Measurements from ENCODE around the gene HIF3A. TPM values are rescaled to one million over a fixed set of nuclear protein-coding genes. Genes with fewer than 3 reads are reported as not detected.
"Not testable (repeated sequence)": the region's sequence is repeated elsewhere in the genome, so short reads cannot be mapped to it uniquely, and the experiment has no call there.

The HIF3A gene
- 10 to 100 TPM; 12.3 to 27.3 TPM for polyA plus RNA-seq

DNA sequence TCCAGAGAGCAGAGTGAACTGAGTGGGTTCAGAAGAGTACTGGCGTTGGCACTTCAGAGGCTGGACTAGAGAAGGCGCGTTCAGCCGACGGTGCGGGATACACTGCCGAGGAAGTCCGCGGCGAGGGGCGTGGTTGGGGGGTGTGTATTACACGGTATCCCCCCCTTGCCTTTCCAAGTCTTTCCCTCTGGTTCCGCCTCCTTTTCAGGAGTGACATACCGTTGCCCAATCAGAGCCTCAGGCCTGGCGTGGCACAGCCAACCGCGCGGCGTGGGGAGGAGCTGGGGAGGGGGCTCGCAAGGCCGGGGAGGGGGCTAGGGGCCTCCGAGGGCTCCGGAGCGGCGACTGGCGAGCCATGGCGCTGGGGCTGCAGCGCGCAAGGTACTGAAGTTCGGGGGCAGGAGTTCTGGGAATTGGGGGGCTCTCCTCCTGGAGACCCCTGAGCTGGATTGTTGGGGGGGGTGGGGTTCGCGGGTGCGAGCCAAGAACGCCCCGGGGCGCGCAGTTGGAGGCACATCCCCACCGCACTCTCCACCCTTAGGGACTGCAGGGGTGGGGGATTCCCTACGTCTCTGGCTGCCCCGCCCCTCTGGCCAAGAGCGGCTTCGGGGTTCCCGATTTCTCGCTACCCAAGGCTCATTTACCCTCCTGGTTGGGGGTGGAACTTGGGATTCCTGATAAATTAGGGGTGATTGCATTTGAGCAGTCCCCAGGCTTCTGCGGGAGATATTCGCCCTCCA lies at the start of gene HIF3A:
Gene HIF3A, plus strand, starts transcription at position 321 of the 740 bp plus-strand sequence. Its CDS starts 35 bp downstream, at position 356.
- Histone ChIP-seq H3K36me3 (ENCODE audit: control insufficient read depth in 2 of 2, insufficient read depth in 2 of 2, low read length in 1 of 2) (no peaks in the 10 kb centered on the region), H3K9me3 (ENCODE audit: control insufficient read depth in 2 of 2, insufficient read depth in 1 of 2, low read depth in 1 of 2, low read length in 1 of 2) (no peaks in the 10 kb centered on the region), H3K27ac (ENCODE audit: low read depth in 2 of 2, low read length in 1 of 2) (peak within 1 kb of the TSS; percentile 87 to 93), H3K4me3 (ENCODE audit: low read depth in 1 of 2, low read length in 2 of 2) (no peak within 1 kb of the TSS), H3K27me3 (ENCODE audit: control insufficient read depth in 1 of 2, insufficient read depth in 2 of 2, low read length in 2 of 2) (no peaks in the 10 kb centered on the region), H3K4me1 (ENCODE audit: control insufficient read depth in 2 of 2, insufficient read depth in 2 of 2, low read length in 1 of 2) (peaks cover 2 to 5% of the 10 kb centered on the region in 2 donors)
- WGBS, 2 donors: 6 to 10% methylated on average over 45 to 46 of the region's 46 CpGs

DNA sequence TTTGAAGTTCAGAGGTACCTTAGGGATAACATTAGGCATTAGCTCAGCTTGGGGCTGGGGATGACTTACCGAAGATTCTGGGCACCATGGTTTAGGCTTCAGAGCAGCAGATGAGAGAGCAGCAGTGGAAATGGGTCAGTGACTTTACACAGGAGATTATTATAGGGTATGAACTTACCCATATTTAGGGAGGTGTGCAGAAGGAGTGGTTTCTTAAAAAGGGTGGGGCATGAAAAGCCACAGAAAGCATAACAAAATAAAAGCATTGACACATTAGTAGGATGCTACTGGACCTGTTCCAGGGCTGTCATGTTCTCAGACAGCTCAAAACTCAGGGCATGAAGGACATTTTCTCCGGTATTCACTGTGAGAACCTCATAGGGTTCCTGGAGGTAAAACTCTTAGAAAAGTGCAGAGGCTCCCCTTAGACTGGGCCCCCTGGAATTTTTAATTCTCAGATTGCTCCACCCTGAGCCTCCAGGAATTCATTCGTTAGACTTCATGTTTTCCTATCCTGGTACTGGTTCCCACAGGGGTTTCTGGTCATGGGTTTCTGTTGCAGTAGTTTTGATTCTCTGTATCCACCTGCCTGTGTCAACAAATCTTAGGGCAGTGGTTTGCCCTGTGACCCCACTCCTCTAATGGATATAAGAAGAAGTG lies 46.6 kb upstream of the HIF3A start:
- Histone ChIP-seq H3K27me3 (ENCODE audit: control insufficient read depth in 1 of 2, insufficient read depth in 2 of 2, low read length in 2 of 2) (peaks cover 0 to 2% of the 10 kb centered on the region in 2 donors), H3K36me3 (ENCODE audit: control insufficient read depth in 2 of 2, insufficient read depth in 2 of 2, low read length in 1 of 2) (no peaks in the 10 kb centered on the region), H3K4me1 (ENCODE audit: control insufficient read depth in 2 of 2, insufficient read depth in 2 of 2, low read length in 1 of 2) (no peaks in the 10 kb centered on the region), H3K4me3 (ENCODE audit: low read depth in 1 of 2, low read length in 2 of 2) (no peak overlapping the region), H3K9me3 (ENCODE audit: control insufficient read depth in 2 of 2, insufficient read depth in 1 of 2, low read depth in 1 of 2, low read length in 1 of 2) (no peaks in the 10 kb centered on the region), H3K27ac (ENCODE audit: low read depth in 2 of 2, low read length in 1 of 2) (peak overlapping the region in 1 of 2 donors; percentile 52)
- WGBS, 2 donors: 44 to 47% methylated on average over 3 of the region's 3 CpGs

DNA sequence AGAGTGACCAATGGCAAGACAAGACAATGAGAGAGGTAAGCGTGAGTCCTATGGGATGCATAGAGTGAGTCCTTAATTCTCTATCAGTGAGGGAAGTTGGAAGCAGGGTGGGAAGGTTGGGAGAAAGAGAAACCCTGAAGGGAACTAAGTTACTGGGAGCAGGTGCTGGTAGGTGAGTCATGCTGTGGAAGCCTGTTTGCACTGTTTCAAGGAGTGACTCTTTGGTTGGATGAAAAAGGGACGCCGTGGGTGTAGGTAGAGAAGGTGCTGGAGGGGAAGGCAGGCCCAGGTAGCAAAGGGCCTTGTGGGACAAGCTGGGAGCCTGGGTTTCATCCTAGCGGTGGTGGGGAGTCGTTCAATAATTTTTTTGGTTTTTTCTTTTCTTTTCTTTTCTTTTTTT lies 45.4 kb upstream of the HIF3A start:
- no peaks in the 10 kb centered on the region for H3K36me3 ChIP-seq (ENCODE audit: control insufficient read depth in 2 of 2, insufficient read depth in 2 of 2, low read length in 1 of 2)
- no peak overlapping the region for H3K4me3 ChIP-seq (ENCODE audit: low read depth in 1 of 2, low read length in 2 of 2)
- WGBS, 2 donors: 43 to 58% methylated on average over 5 of the region's 5 CpGs
- H3K4me1 ChIP-seq (ENCODE audit: control insufficient read depth in 2 of 2, insufficient read depth in 2 of 2, low read length in 1 of 2): no peaks in the 10 kb centered on the region
- H3K27me3 ChIP-seq (ENCODE audit: control insufficient read depth in 1 of 2, insufficient read depth in 2 of 2, low read length in 2 of 2): peaks cover 0 to 2% of the 10 kb centered on the region in 2 donors
- H3K9me3 ChIP-seq (ENCODE audit: control insufficient read depth in 2 of 2, insufficient read depth in 1 of 2, low read depth in 1 of 2, low read length in 1 of 2): no peaks in the 10 kb centered on the region
- peak overlapping the region; percentile 12 to 52 for H3K27ac ChIP-seq (ENCODE audit: low read depth in 2 of 2, low read length in 1 of 2)

DNA sequence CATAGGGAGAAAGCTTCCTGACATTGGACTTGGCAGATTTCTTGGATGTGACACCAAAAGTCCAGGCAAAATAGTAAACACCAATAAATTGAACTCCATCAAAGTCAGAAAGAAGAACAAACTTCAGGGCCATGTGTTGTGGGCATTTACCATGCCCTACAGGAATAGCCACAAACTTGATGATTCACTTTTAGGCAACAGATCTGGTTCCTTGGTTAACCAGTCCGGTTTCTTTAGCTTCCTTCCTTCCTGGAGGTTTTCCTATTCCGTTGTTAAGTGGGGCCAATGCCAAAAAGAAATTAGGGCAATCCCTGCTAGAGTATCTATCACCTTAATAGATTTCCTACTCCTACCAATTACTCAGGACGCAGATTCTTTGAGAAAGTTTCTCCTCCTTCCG lies 42.1 kb upstream of the HIF3A start:
- H3K4me1 ChIP-seq (ENCODE audit: control insufficient read depth in 2 of 2, insufficient read depth in 2 of 2, low read length in 1 of 2): no peaks in the 10 kb centered on the region
- H3K27ac ChIP-seq (ENCODE audit: low read depth in 2 of 2, low read length in 1 of 2): no peak overlapping the region
- WGBS, 2 donors: 55 to 60% methylated on average over 4 of the region's 4 CpGs
- no peaks in the 10 kb centered on the region for H3K36me3 ChIP-seq (ENCODE audit: control insufficient read depth in 2 of 2, insufficient read depth in 2 of 2, low read length in 1 of 2)
- H3K9me3 ChIP-seq (ENCODE audit: control insufficient read depth in 2 of 2, insufficient read depth in 1 of 2, low read depth in 1 of 2, low read length in 1 of 2): no peaks in the 10 kb centered on the region
- H3K27me3 ChIP-seq (ENCODE audit: control insufficient read depth in 1 of 2, insufficient read depth in 2 of 2, low read length in 2 of 2): no peaks in the 10 kb centered on the region
- H3K4me3 ChIP-seq (ENCODE audit: low read depth in 1 of 2, low read length in 2 of 2): no peak overlapping the region

DNA sequence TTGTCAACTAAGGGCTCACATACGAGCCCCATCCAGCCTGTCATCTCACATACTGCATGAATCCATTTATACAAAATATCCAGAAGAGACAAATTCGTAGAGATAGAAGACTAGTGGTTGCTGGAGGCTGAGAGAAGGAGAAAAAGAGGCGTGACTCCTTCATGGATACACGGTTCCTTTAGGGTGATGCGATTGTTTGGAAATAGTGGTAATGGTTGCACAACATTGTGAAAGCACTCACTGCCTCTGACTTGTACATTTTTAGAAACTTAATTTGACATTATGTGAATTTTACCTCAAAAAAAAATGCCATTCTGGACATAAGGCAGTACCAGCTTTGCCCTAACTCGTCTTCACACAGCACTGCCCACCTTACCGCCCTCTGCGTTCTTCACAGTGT lies 40.0 kb upstream of the HIF3A start:
- WGBS, 2 donors: 66 to 67% methylated on average over 8 of the region's 8 CpGs
- H3K9me3 ChIP-seq (ENCODE audit: control insufficient read depth in 2 of 2, insufficient read depth in 1 of 2, low read depth in 1 of 2, low read length in 1 of 2): no peaks in the 10 kb centered on the region
- H3K36me3 ChIP-seq (ENCODE audit: control insufficient read depth in 2 of 2, insufficient read depth in 2 of 2, low read length in 1 of 2): no peaks in the 10 kb centered on the region
- peaks cover 0 to 3% of the 10 kb centered on the region in 2 donors for H3K4me1 ChIP-seq (ENCODE audit: control insufficient read depth in 2 of 2, insufficient read depth in 2 of 2, low read length in 1 of 2)
- H3K4me3 ChIP-seq (ENCODE audit: low read depth in 1 of 2, low read length in 2 of 2): no peak overlapping the region
- H3K27ac ChIP-seq (ENCODE audit: low read depth in 2 of 2, low read length in 1 of 2): no peak overlapping the region
- no peaks in the 10 kb centered on the region for H3K27me3 ChIP-seq (ENCODE audit: control insufficient read depth in 1 of 2, insufficient read depth in 2 of 2, low read length in 2 of 2)

DNA sequence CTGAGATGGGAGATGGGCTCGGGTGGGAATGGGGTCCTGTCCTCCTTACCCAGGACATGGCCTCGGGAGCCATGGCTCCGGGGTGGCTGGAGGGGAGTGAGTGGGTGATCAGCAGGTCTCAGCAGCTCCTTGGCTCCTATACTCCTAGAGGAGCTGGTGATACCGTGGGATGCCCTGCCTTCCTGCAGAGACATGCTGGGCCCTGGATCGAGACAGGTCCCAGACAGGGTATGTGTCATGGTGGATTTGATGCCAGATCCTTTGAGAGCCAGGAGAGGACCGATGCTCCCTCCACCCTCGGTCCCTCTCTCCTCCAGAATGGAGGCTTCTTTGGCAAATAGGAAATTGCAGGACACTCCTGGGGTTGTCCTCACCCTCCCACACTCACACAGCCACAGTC lies 35.3 kb upstream of the HIF3A start:
- not testable (repeated sequence) for H3K27ac ChIP-seq (ENCODE audit: low read depth in 2 of 2, low read length in 1 of 2); H3K4me3 ChIP-seq (ENCODE audit: low read depth in 1 of 2, low read length in 2 of 2)
- 54 to 66% methylated on average over 7 of the region's 7 CpGs for WGBS, 2 donors

DNA sequence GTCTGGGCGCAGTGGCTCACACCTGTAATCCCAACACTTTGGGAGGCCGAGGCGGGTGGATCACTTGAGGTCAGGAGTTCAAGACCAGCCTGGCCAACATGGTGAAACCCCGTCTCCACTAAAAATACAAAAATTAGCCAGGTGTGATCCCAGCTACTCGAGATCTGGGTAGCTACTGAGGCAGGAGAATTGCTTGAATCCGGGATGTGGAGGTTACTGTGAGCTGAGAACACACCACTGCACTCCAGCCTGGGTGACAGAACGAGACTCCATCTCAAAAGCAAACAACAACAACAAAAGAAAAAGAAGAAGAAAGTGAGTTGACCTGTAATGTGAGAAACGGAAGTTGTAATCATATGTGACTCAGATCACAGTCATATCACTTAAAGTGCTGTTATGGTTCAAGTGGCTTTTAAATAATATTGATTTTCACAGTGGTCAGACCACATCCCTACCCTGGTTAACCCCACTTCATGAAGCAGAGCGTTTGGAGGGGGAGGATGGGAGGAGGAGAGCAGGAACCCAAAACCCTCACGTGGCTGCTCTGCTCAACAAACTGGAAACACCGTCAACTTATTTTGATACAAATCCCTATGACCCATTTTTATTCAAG lies 34.1 kb upstream of the HIF3A start:
- WGBS, 2 donors: 38 to 46% methylated on average over 11 of the region's 11 CpGs
- not testable (repeated sequence) for H3K27me3 ChIP-seq (ENCODE audit: control insufficient read depth in 1 of 2, insufficient read depth in 2 of 2, low read length in 2 of 2); H3K9me3 ChIP-seq (ENCODE audit: control insufficient read depth in 2 of 2, insufficient read depth in 1 of 2, low read depth in 1 of 2, low read length in 1 of 2); H3K27ac ChIP-seq (ENCODE audit: low read depth in 2 of 2, low read length in 1 of 2); H3K4me1 ChIP-seq (ENCODE audit: control insufficient read depth in 2 of 2, insufficient read depth in 2 of 2, low read length in 1 of 2); H3K36me3 ChIP-seq (ENCODE audit: control insufficient read depth in 2 of 2, insufficient read depth in 2 of 2, low read length in 1 of 2); H3K4me3 ChIP-seq (ENCODE audit: low read depth in 1 of 2, low read length in 2 of 2)

More for the DNA sequence above, 35.3 kb upstream of the HIF3A start:
- not testable (repeated sequence) for H3K36me3 ChIP-seq (ENCODE audit: control insufficient read depth in 2 of 2, insufficient read depth in 2 of 2, low read length in 1 of 2); H3K27me3 ChIP-seq (ENCODE audit: control insufficient read depth in 1 of 2, insufficient read depth in 2 of 2, low read length in 2 of 2); H3K4me1 ChIP-seq (ENCODE audit: control insufficient read depth in 2 of 2, insufficient read depth in 2 of 2, low read length in 1 of 2); H3K9me3 ChIP-seq (ENCODE audit: control insufficient read depth in 2 of 2, insufficient read depth in 1 of 2, low read depth in 1 of 2, low read length in 1 of 2)

DNA sequence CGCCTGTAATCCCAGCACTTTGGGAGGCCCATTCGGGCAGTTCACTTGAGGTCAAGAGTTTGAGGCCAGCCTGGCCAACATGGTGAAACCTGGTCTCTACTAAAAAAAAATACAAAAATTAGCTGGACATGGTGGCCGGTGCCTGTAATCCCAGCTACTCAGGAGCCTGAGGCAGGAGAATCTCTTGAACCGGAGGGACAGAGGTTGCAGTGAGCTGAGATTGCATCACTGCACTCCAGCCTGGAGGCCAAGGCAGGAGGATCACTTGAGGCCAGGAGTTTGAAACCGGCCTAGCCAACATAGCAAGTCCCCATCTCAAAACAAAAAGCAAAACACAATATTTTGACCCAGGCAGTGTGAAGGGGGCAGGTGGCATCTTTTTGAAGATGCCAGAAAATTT lies 32.0 kb upstream of the HIF3A start:
- H3K27me3 ChIP-seq (ENCODE audit: control insufficient read depth in 1 of 2, insufficient read depth in 2 of 2, low read length in 2 of 2); H3K9me3 ChIP-seq (ENCODE audit: control insufficient read depth in 2 of 2, insufficient read depth in 1 of 2, low read depth in 1 of 2, low read length in 1 of 2); H3K36me3 ChIP-seq (ENCODE audit: control insufficient read depth in 2 of 2, insufficient read depth in 2 of 2, low read length in 1 of 2); H3K4me1 ChIP-seq (ENCODE audit: control insufficient read depth in 2 of 2, insufficient read depth in 2 of 2, low read length in 1 of 2); H3K4me3 ChIP-seq (ENCODE audit: low read depth in 1 of 2, low read length in 2 of 2); H3K27ac ChIP-seq (ENCODE audit: low read depth in 2 of 2, low read length in 1 of 2): not testable (repeated sequence)
- WGBS, 2 donors: 76 to 78% methylated on average over 5 of the region's 5 CpGs

DNA sequence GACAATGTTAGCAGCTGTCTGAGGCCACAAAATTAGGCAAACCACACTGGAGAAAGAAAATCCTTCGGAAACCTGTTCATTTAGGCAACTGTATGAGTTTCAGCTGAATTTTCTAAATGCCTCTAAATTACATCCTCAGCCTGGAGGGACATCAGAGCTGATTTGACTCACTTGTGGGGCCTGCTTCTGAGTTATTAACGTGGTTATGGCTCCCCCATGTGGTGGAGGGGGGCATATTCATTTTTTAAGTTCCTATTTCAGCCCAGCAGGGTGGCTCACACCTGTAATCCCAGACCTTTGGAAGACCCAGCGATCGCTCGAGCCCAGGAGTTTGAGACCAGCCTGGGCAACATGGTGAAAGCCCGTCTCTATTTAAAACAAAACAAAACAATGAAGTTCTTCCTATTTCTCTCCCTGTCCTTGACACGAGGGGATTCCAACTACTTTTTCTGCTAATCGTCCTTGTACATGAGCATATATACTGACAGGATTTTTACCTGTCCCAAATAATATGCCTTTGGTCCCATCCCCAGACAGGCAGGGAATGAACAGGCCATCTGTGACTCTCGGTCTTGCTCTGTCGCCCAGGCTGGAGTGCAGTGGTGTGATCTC lies 31.5 kb upstream of the HIF3A start:
- WGBS, 2 donors: 18% methylated on average over 10 of the region's 10 CpGs
- Histone ChIP-seq H3K4me3 (ENCODE audit: low read depth in 1 of 2, low read length in 2 of 2) (no peak overlapping the region), H3K27ac (ENCODE audit: low read depth in 2 of 2, low read length in 1 of 2) (no peak overlapping the region), H3K9me3 (ENCODE audit: control insufficient read depth in 2 of 2, insufficient read depth in 1 of 2, low read depth in 1 of 2, low read length in 1 of 2) (no peaks in the 10 kb centered on the region), H3K4me1 (ENCODE audit: control insufficient read depth in 2 of 2, insufficient read depth in 2 of 2, low read length in 1 of 2) (peaks cover 0 to 3% of the 10 kb centered on the region in 2 donors), H3K27me3 (ENCODE audit: control insufficient read depth in 1 of 2, insufficient read depth in 2 of 2, low read length in 2 of 2) (no peaks in the 10 kb centered on the region), H3K36me3 (ENCODE audit: control insufficient read depth in 2 of 2, insufficient read depth in 2 of 2, low read length in 1 of 2) (no peaks in the 10 kb centered on the region)

Data from esophagus (tissue), 2 donors.